ENCODE results near the gene CMBL. TPM values are rescaled to one million over a fixed set of nuclear protein-coding genes. Genes with fewer than 3 reads are reported as not detected.

The CMBL gene
- total RNA-seq, 1 donor from 2014 or later = 5.9 TPM

DNA sequence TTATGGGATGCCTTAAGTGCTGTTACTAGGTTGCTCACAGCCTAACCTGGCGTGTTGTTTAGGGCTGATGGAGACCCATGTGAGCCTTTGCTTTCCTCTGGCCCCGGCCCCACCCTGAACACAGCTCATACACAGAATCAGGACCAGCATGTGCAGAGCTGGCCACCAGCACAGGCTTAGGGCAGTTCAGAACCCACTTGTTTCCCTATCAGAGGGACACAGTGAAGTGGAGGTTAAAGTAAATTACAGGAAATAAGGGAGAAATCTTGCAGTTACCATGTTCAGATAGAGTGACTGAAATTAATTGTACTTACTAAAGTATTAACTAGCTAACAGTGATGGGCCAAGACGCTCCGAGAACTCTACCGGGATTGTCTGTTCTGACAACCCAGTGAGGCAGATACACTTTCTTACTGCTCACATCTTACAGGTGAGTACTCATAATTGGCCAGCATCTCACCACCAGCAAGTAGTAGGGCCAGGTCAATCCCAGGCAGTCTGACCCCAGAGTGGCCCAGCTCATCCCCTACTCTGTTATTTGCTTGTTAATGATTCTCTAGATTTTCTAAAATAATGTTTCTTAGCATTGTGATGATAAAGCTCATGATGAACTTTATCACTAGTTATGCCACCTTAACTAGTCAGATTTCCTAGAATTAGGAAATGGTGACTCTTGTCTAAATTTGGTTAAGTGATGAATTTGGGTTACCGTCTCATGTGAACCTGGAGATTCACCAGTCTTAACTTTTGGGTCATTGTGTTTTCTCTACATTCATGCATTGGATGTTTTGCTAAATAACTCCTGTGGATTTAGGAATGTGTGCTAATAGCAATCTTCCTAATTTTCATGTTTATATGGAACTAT is 42.2 kb downstream of the CMBL start:
- peaks cover 0 to 48% of the 10 kb centered on the region in 2 donors for H3K36me3 ChIP-seq

DNA sequence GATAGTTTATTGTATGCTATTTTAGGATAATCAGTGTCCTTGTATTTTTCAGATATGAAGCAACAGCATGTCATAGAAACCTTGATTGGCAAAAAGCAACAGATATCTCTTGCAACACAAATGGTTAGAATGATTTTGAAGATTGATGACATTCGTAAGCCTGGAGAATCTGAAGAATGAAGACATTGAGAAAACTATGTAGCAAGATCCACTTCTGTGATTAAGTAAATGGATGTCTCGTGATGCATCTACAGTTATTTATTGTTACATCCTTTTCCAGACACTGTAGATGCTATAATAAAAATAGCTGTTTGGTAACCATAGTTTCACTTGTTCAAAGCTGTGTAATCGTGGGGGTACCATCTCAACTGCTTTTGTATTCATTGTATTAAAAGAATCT is 43.1 kb downstream of the CMBL start:
- Histone ChIP-seq H3K27ac (no peak overlapping the region), H3K27me3 (no peaks in the 10 kb centered on the region), H3K4me1 (no peaks in the 10 kb centered on the region), H3K36me3 (peaks cover 0 to 57% of the 10 kb centered on the region in 2 donors), H3K4me3 (no peak overlapping the region), H3K9me3 (no peaks in the 10 kb centered on the region)
- intact Hi-C loops (cut with DNase I) = no loop called here
- no peak for DNase-seq (ENCODE audit: extremely low spot score in 2 of 2)
- TF ChIP-seq POLR2A (IDR thresholded peaks at IDR 0.05) (no peak), POLR2AphosphoS5 (IDR thresholded peaks at IDR 0.05; ENCODE audit: insufficient read depth in 1 of 2, low read depth in 1 of 2) (no peak)
- TF ChIP-seq, protein P1, sequence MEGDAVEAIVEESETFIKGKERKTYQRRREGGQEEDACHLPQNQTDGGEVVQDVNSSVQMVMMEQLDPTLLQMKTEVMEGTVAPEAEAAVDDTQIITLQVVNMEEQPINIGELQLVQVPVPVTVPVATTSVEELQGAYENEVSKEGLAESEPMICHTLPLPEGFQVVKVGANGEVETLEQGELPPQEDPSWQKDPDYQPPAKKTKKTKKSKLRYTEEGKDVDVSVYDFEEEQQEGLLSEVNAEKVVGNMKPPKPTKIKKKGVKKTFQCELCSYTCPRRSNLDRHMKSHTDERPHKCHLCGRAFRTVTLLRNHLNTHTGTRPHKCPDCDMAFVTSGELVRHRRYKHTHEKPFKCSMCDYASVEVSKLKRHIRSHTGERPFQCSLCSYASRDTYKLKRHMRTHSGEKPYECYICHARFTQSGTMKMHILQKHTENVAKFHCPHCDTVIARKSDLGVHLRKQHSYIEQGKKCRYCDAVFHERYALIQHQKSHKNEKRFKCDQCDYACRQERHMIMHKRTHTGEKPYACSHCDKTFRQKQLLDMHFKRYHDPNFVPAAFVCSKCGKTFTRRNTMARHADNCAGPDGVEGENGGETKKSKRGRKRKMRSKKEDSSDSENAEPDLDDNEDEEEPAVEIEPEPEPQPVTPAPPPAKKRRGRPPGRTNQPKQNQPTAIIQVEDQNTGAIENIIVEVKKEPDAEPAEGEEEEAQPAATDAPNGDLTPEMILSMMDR (IDR thresholded peaks at IDR 0.05) = no peak

More for the DNA sequence above, 42.2 kb downstream of the CMBL start:
- Histone ChIP-seq H3K27ac (no peak overlapping the region), H3K4me1 (no peaks in the 10 kb centered on the region), H3K27me3 (no peaks in the 10 kb centered on the region), H3K9me3 (no peaks in the 10 kb centered on the region), H3K4me3 (no peak overlapping the region)
- intact Hi-C loops (cut with DNase I) = no loop called here
- no peak for DNase-seq (ENCODE audit: extremely low spot score in 2 of 2)
- TF ChIP-seq POLR2A (IDR thresholded peaks at IDR 0.05) (no peak), POLR2AphosphoS5 (IDR thresholded peaks at IDR 0.05; ENCODE audit: insufficient read depth in 1 of 2, low read depth in 1 of 2) (no peak)
- TF ChIP-seq, protein P1 (IDR thresholded peaks at IDR 0.05) = no peak

DNA sequence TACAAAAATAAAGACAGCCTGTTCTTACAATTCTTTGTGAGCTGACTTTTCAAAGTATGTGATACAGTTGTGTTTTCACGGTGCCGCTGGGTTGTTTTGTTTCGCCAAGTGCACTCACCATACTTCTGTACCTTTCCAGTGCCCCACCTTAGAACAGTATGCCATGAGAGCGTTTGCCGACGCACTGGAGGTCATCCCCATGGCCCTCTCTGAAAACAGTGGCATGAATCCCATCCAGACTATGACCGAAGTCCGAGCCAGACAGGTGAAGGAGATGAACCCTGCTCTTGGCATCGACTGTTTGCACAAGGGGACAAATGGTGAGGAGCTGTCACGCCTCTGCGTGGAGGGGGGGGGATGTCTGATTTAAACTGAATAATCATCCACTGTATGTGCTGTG is 44.7 kb downstream of the CMBL start:
- TF ChIP-seq, protein P1 (IDR thresholded peaks at IDR 0.05) = no peak
- TF ChIP-seq POLR2AphosphoS5 (IDR thresholded peaks at IDR 0.05; ENCODE audit: insufficient read depth in 1 of 2, low read depth in 1 of 2) (no peak), POLR2A (IDR thresholded peaks at IDR 0.05) (no peak)
- Histone ChIP-seq H3K4me3 (no peak overlapping the region), H3K36me3 (peaks cover 0 to 73% of the 10 kb centered on the region in 2 donors)

DNA sequence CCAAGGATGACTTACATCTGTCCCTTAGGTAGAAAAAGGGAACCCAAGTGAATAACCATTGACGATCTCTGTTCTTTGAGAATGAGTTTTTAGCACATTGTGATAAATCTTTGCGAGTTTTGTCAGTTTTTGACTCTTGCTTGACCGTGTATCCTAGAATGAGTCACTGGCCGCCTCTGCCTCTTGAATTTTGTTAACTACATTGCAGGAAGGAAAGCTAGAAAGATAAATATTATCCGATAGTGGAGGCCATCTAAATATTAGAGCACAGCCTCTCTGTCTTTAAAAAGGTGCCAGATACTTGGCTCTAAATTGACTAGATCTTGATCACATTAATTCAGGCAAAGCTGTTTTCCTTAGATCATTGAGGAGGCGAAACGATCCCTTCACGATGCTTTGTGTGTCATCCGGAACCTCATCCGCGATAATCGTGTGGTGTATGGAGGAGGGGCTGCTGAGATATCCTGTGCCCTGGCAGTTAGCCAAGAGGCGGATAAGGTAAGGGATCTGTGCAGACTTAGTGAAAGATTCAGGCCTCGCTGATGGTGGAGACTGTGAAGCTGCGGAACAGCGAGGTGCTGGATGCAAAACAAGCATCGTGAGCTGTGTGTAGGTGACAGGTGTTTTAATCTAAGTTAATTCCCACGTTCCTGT is 45.5 kb downstream of the CMBL start:
- Histone ChIP-seq H3K4me3 (no peak overlapping the region), H3K9me3 (no peaks in the 10 kb centered on the region), H3K27ac (no peak overlapping the region), H3K36me3 (peaks cover 0 to 81% of the 10 kb centered on the region in 2 donors), H3K27me3 (no peaks in the 10 kb centered on the region), H3K4me1 (no peaks in the 10 kb centered on the region)
- TF ChIP-seq, protein P1 (IDR thresholded peaks at IDR 0.05) = no peak
- TF ChIP-seq POLR2AphosphoS5 (IDR thresholded peaks at IDR 0.05; ENCODE audit: insufficient read depth in 1 of 2, low read depth in 1 of 2) = no peak
- TF ChIP-seq POLR2A (IDR thresholded peaks at IDR 0.05) = no peak
- intact Hi-C loops (cut with DNase I) = no loop called here
- no peak for DNase-seq (ENCODE audit: extremely low spot score in 2 of 2)

More for the DNA sequence above, 44.7 kb downstream of the CMBL start:
- no peak for DNase-seq (ENCODE audit: extremely low spot score in 2 of 2)
- Histone ChIP-seq H3K9me3 (no peaks in the 10 kb centered on the region), H3K4me1 (no peaks in the 10 kb centered on the region), H3K27me3 (no peaks in the 10 kb centered on the region), H3K27ac (no peak overlapping the region)
- intact Hi-C loops (cut with DNase I) = no loop called here

Data from vagina (tissue), 2 donors.